Smooth muscle cell (in vitro differentiated cells): ENCODE data around the gene PARD3B. TPM values are rescaled to one million over a fixed set of nuclear protein-coding genes. Genes with fewer than 3 reads are reported as not detected.

Source experiments
- DNase-seq: peaks from one replicate; lab custom pipeline; 2025; ENCODE audit not compliant: unreplicated experiment; lab: John Stamatoyannopoulos, UW
- H2AFZ ChIP-seq: fragments of 200-600 bp; sonication (generic); 2 replicates; pipeline ENCODE4 v1.6.0; 2016; ENCODE audit warnings: antibody characterized with exemption, low read depth, mild to moderate bottlenecking
- H3F3A ChIP-seq: fragments of 200-600 bp; sonication (generic); 2 replicates; pipeline ENCODE4 v1.6.0; 2017; ENCODE audit warnings: antibody characterized with exemption, low read depth
- H3K27ac ChIP-seq: fragments of 200-600 bp; sonication (generic); 2 replicates; pipeline ENCODE4 v1.5.1; 2016; ENCODE audit warnings: low read depth, mild to moderate bottlenecking
- H3K27me3 ChIP-seq: fragments of 200-600 bp; sonication (generic); 2 replicates; pipeline ENCODE4 v1.6.1; 2016; ENCODE audit warnings: low read depth, mild to moderate bottlenecking
- H3K36me3 ChIP-seq: fragments of 200-600 bp; sonication (generic); 2 replicates; pipeline ENCODE4 v1.5.1; 2016; ENCODE audit warnings: low read depth
- H3K4me1 ChIP-seq: fragments of 200-600 bp; sonication (generic); 2 replicates; pipeline ENCODE4 v1.5.1; 2016; ENCODE audit warnings: low read depth
- H3K4me2 ChIP-seq: fragments of 200-600 bp; sonication (generic); 2 replicates; pipeline ENCODE4 v1.6.0; 2016; ENCODE audit warnings: mild to moderate bottlenecking
- H3K4me3 ChIP-seq: fragments of 200-600 bp; sonication (generic); 2 replicates; pipeline ENCODE4 v1.5.1; 2016; ENCODE audit warnings: mild to moderate bottlenecking
- H3K79me2 ChIP-seq: fragments of 200-600 bp; sonication (generic); 2 replicates; pipeline ENCODE4 v1.6.0; 2016; ENCODE audit warnings: low read depth, mild to moderate bottlenecking
- H3K9ac ChIP-seq: fragments of 200-600 bp; sonication (generic); 2 replicates; pipeline ENCODE4 v1.6.0; 2016; ENCODE audit warnings: low read depth
- H3K9me3 ChIP-seq: fragments of 200-600 bp; sonication (generic); replicated peaks from 2 replicates; pipeline ENCODE4 v1.5.1; 2016; ENCODE audit warnings: low read depth
- H4K20me1 ChIP-seq: fragments of 200-600 bp; sonication (generic); 2 replicates; pipeline ENCODE4 v1.6.0; 2016; ENCODE audit warnings: low read depth
- CTCF ChIP-seq: fragments of 200-600 bp; sonication (generic); IDR thresholded peaks from 2 replicates; pipeline ENCODE4 v1.5.1; 2017; ENCODE audit warnings: borderline replicate concordance, mild to moderate bottlenecking, antibody characterized with exemption; ENCODE audit not compliant: insufficient read depth, poor library complexity, severe bottlenecking
- WGBS: methylation state at CpG from one replicate; pipeline ENCODE4 v1.1.7; 2016; ENCODE audit warnings: low lambda C conversion rate; 5-methylcytosine and 5-hydroxymethylcytosine counted together
- polyA plus RNA-seq: library from polyadenylated mRNA; unstranded; fragments of >200 nt; fragmentation: Nextera tagmentation; extraction: Ambion mirVana; gene quantifications from 2 replicates; pipeline ENCODE4 v1.2.1, GENCODE V29; 2016
- total RNA-seq: library from RNA; depleted of rRNA; stranded (reverse); fragments of >200 nt; gene quantifications from 2 replicates; pipeline ENCODE4 v1.2.3, GENCODE V29; 2014

Gene PARD3B
- total and polyA plus RNA-seq, 2 experiments from 2014 or later = 3.3 to 12.2 TPM

GRCh38 chr2:204972606-204973336, 427.5 kb downstream of the PARD3B start:
- no peak overlapping the region for H3K9ac ChIP-seq
- DNase-seq = no peak
- H3K27ac ChIP-seq = no peak overlapping the region
- no peaks in the 10 kb centered on the region for H3K36me3 ChIP-seq
- no peaks in the 10 kb centered on the region for H4K20me1 ChIP-seq
- no peak overlapping the region for H3K4me3 ChIP-seq
- no peaks in the 10 kb centered on the region for H3F3A ChIP-seq
- WGBS = 65% methylated on average over 5 of the region's 5 CpGs
- no peak overlapping the region for H2AFZ ChIP-seq
- H3K79me2 ChIP-seq = no peaks in the 10 kb centered on the region
- no peaks in the 10 kb centered on the region for H3K9me3 ChIP-seq
- H3K4me1 ChIP-seq = peaks cover 16% of the 10 kb centered on the region
- H3K4me2 ChIP-seq = no peak overlapping the region
- H3K27me3 ChIP-seq = no peaks in the 10 kb centered on the region
- TF ChIP-seq CTCF = no peak

DNA sequence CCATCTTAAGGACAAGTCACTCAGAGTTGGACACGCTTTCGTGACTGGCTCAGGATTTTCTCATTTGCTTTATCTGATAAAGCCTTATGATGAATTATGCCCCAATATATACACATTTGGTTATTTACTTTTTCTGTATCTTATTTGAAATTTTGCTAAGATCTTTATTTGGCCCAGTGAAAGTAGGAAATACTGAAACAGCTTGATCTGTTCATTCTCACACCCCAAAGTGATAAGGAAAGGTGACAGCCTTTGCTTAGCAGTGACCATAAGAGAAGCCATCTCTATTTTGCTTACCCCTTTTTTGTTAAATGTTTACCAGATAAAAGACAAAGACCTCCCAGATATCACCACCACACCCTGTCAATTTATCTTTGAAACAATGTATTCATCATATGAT, 428.3 kb downstream of the PARD3B start:
- Histone ChIP-seq H3F3A (no peaks in the 10 kb centered on the region), H3K27ac (no peak overlapping the region), H3K27me3 (no peaks in the 10 kb centered on the region), H3K9me3 (no peaks in the 10 kb centered on the region), H3K4me3 (no peak overlapping the region), H2AFZ (no peak overlapping the region), H3K79me2 (no peaks in the 10 kb centered on the region), H3K4me2 (no peak overlapping the region), H3K36me3 (no peaks in the 10 kb centered on the region), H3K4me1 (peaks cover 16% of the 10 kb centered on the region), H3K9ac (no peak overlapping the region), H4K20me1 (no peaks in the 10 kb centered on the region)
- TF ChIP-seq CTCF = no peak
- WGBS = 96% methylated on average over 2 of the region's 2 CpGs
- DNase-seq = no peak

DNA sequence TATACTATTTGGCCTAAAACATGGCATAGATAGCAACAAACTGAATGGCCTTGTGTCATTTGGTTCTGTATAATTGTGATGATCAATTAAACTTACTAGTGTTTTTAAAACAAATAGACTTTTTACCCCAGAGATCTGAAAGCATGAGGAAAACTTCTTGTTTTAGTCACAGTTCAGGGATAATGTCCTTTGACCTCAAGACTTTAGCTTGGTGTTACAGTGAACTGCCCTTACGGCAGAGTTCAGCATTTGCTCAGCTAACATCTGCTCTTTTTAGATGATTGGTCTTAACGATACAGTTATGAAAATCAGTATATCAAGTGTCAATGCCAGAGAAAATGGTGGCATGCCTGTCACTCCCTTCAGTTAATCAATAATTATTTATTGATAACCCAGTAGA, 429.2 kb downstream of the PARD3B start:
- no peak for DNase-seq
- Histone ChIP-seq H3K79me2 (no peaks in the 10 kb centered on the region), H3K4me3 (no peak overlapping the region), H3K27me3 (no peaks in the 10 kb centered on the region), H3F3A (no peaks in the 10 kb centered on the region), H3K27ac (no peak overlapping the region), H3K4me2 (no peak overlapping the region), H3K9me3 (no peaks in the 10 kb centered on the region), H3K4me1 (peaks cover 16% of the 10 kb centered on the region), H2AFZ (no peak overlapping the region), H3K36me3 (no peaks in the 10 kb centered on the region), H3K9ac (no peak overlapping the region), H4K20me1 (no peaks in the 10 kb centered on the region)
- WGBS = 100% methylated on average over 2 of the region's 2 CpGs
- TF ChIP-seq CTCF = no peak

GRCh38 chr2:204977914-204978313, 432.6 kb downstream of the PARD3B start:
- no peaks in the 10 kb centered on the region for H3K27me3 ChIP-seq
- no peak overlapping the region for H3K4me3 ChIP-seq
- no peak overlapping the region for H3K9ac ChIP-seq
- 53% methylated on average over 1 of the region's 1 CpG for WGBS
- no peak overlapping the region for H3K4me2 ChIP-seq
- no peak overlapping the region for H2AFZ ChIP-seq
- H3K36me3 ChIP-seq = no peaks in the 10 kb centered on the region
- H3K27ac ChIP-seq = no peak overlapping the region
- no peaks in the 10 kb centered on the region for H3F3A ChIP-seq
- no peak for DNase-seq
- no peaks in the 10 kb centered on the region for H3K79me2 ChIP-seq
- H4K20me1 ChIP-seq = no peaks in the 10 kb centered on the region
- peaks cover 15% of the 10 kb centered on the region for H3K4me1 ChIP-seq
- H3K9me3 ChIP-seq = no peaks in the 10 kb centered on the region
- no peak for TF ChIP-seq CTCF
